Hepatocyte (in vitro differentiated cells): ENCODE results near the gene PHF21B.

Experiments
- EZH2 ChIP-seq: fragments of 200-600 bp; sonication (generic); IDR thresholded peaks from 2 replicates; pipeline ENCODE4 v1.6.1; 2016; ENCODE audit warnings: antibody characterized with exemption, mild to moderate bottlenecking, borderline replicate concordance
- TF ChIP-seq, protein P1 (sequence below): fragments of 200-600 bp; sonication (generic); IDR thresholded peaks from 2 replicates; pipeline ENCODE4 v1.5.1; 2016; ENCODE audit warnings: antibody characterized with exemption, mild to moderate bottlenecking; ENCODE audit not compliant: poor library complexity

DNA sequence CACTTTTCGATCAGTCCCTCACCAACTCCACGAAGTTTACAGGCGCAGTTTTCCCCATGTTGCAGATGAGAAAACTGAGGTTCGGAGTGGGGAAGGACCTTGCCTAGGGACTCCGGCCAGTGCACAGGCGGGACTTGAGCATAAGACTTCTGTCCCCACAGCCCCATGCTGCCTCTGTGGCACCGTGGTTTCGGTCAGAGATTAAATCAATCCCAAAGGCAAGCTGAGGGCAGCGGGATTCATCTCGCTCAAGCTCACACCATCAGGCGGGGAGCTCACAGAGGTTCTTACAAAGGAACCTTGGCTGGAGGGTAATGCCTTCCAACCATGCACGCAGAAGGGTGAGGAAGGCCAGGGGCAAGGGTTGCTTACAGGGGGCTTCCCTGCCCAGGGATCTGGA is 115.5 kb downstream of the PHF21B start:
- no peak for TF ChIP-seq EZH2
- TF ChIP-seq, protein P1, sequence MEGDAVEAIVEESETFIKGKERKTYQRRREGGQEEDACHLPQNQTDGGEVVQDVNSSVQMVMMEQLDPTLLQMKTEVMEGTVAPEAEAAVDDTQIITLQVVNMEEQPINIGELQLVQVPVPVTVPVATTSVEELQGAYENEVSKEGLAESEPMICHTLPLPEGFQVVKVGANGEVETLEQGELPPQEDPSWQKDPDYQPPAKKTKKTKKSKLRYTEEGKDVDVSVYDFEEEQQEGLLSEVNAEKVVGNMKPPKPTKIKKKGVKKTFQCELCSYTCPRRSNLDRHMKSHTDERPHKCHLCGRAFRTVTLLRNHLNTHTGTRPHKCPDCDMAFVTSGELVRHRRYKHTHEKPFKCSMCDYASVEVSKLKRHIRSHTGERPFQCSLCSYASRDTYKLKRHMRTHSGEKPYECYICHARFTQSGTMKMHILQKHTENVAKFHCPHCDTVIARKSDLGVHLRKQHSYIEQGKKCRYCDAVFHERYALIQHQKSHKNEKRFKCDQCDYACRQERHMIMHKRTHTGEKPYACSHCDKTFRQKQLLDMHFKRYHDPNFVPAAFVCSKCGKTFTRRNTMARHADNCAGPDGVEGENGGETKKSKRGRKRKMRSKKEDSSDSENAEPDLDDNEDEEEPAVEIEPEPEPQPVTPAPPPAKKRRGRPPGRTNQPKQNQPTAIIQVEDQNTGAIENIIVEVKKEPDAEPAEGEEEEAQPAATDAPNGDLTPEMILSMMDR, result no peak
